ENCODE measurements around the gene RGL3. TPM values are rescaled to one million over a fixed set of nuclear protein-coding genes. Genes with fewer than 3 reads are reported as not detected.

The RGL3 gene
- total RNA-seq, 1 experiment from 2014 or later: 65.9 TPM

GRCh38 chr19:11346104-11346940, 72.8 kb downstream of the RGL3 start, which contains the start of the genes CCDC159 and TMEM205:
Gene CCDC159, plus strand, starts transcription at chr19:11346519. Its CDS starts 88 bp downstream, at chr19:11346607.
Gene TMEM205, minus strand, starts transcription at chr19:11346268. Its CDS starts 649 bp downstream, at chr19:11345619.
- H3K4ac ChIP-seq (ENCODE audit: low read depth, low read length): no peak within 1 kb of the TSS
- peaks cover 0 to 14% (median 13%) of the 10 kb centered on the region in 3 experiments; a peak in 5 of 7 replicates for H3K36me3 Mint-ChIP-seq (ENCODE audit: insufficient read depth in 1 of 3, low read depth in 3 of 3)
- WGBS (ENCODE audit: extremely low coverage, insufficient read length, low lambda C conversion rate): no CpG with 5 or more reads among the region's 50 CpGs
- no peak within 1 kb of the TSS for H3K14ac ChIP-seq (ENCODE audit: insufficient read depth, low read length)
- H2AFZ ChIP-seq (ENCODE audit: low read length): peak within 1 kb of the TSS; percentile 24
- no peak within 1 kb of the TSS for H2BK5ac ChIP-seq (ENCODE audit: insufficient read length, low read length)
- H2BK20ac ChIP-seq (ENCODE audit: low read depth, low read length, poor library complexity, severe bottlenecking): no peak within 1 kb of the TSS
- TF ChIP-seq, protein P1, sequence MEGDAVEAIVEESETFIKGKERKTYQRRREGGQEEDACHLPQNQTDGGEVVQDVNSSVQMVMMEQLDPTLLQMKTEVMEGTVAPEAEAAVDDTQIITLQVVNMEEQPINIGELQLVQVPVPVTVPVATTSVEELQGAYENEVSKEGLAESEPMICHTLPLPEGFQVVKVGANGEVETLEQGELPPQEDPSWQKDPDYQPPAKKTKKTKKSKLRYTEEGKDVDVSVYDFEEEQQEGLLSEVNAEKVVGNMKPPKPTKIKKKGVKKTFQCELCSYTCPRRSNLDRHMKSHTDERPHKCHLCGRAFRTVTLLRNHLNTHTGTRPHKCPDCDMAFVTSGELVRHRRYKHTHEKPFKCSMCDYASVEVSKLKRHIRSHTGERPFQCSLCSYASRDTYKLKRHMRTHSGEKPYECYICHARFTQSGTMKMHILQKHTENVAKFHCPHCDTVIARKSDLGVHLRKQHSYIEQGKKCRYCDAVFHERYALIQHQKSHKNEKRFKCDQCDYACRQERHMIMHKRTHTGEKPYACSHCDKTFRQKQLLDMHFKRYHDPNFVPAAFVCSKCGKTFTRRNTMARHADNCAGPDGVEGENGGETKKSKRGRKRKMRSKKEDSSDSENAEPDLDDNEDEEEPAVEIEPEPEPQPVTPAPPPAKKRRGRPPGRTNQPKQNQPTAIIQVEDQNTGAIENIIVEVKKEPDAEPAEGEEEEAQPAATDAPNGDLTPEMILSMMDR (conservative IDR thresholded peaks at IDR 0.05): no peak
- H3K23me2 ChIP-seq (ENCODE audit: insufficient read length, low read depth, low read length, poor library complexity, severe bottlenecking): peaks cover 8% of the 10 kb centered on the region
- H3K4me1 ChIP-seq (ENCODE audit: insufficient read depth, low read length): no peaks in the 10 kb centered on the region; the same call in 1 of the 2 replicates
- peak within 1 kb of the TSS; percentile 89 to 97 (median 96); a peak in 6 of 7 replicates for H3K27ac Mint-ChIP-seq
- no peak within 1 kb of the TSS for H3K27ac ChIP-seq (ENCODE audit: insufficient read length, low read depth, low read length)
- no peaks in the 10 kb centered on the region for H3K27me3 ChIP-seq (ENCODE audit: insufficient read depth, low read length)
- no peaks in the 10 kb centered on the region for H3K79me1 ChIP-seq (ENCODE audit: insufficient read depth, low read depth, low read length, poor library complexity, severe bottlenecking)
- H3K9me3 ChIP-seq (ENCODE audit: control insufficient read depth, low read depth, low read length): no peaks in the 10 kb centered on the region
- H4K20me1 ChIP-seq (ENCODE audit: control insufficient read depth, insufficient read depth, insufficient read length): no peaks in the 10 kb centered on the region
- H2BK120ac ChIP-seq (ENCODE audit: low read depth, low read length, poor library complexity, severe bottlenecking): no peak within 1 kb of the TSS
- H3K18ac ChIP-seq (ENCODE audit: insufficient read length, low read depth, low read length): no peak within 1 kb of the TSS
- no peak within 1 kb of the TSS for H2BK12ac ChIP-seq (ENCODE audit: insufficient read length, low read depth, low read length)
- H4K5ac ChIP-seq (ENCODE audit: insufficient read length, low read depth, low read length): no peak within 1 kb of the TSS
- peak; percentile 99 for DNase-seq
- no peak within 1 kb of the TSS for H2BK15ac ChIP-seq (ENCODE audit: low read depth, low read length)
- no peak within 1 kb of the TSS for H4K91ac ChIP-seq (ENCODE audit: insufficient read length, low read depth, low read length)
- H3K9ac ChIP-seq (ENCODE audit: extremely low read depth, insufficient read length, low read length): peak within 1 kb of the TSS; percentile 55
- H2AK5ac ChIP-seq (ENCODE audit: insufficient read length, low read length): no peak within 1 kb of the TSS
- H3K4me3 Mint-ChIP-seq: peak within 1 kb of the TSS; percentile 93 to 94
- H4K8ac ChIP-seq (replicated peaks; ENCODE audit: insufficient read length, low read depth, low read length): no peak within 1 kb of the TSS
- H3K56ac ChIP-seq (ENCODE audit: insufficient read length, low read depth, low read length): no peak within 1 kb of the TSS
- H3K4me2 ChIP-seq (ENCODE audit: insufficient read depth, insufficient read length, low read length): peak within 1 kb of the TSS; percentile 94
- H3K9me3 Mint-ChIP-seq: peaks cover 3 to 7% of the 10 kb centered on the region in 2 experiments; a peak in 3 of 5 replicates
- no peak within 1 kb of the TSS for H3T11ph ChIP-seq (ENCODE audit: low read length)
- no peak within 1 kb of the TSS for H3K23ac ChIP-seq (ENCODE audit: insufficient read length, low read depth, low read length)
- peaks cover 16 to 19% of the 10 kb centered on the region in 2 experiments for H3K4me1 Mint-ChIP-seq
- no peaks in the 10 kb centered on the region for H3K79me2 ChIP-seq (ENCODE audit: insufficient read depth, low read length)
- H3K27me3 Mint-ChIP-seq (ENCODE audit: low read depth): peaks cover 9% of the 10 kb centered on the region

Measured in H9 (cell line).